ENCODE measurements around the gene OR2T12.
"Not testable (repeated sequence)": the region's sequence is repeated elsewhere in the genome, so short reads cannot be mapped to it uniquely, and the experiment has no call there.

OR2T12 gene

GRCh38 chr1:248303324-248303723 is at the start of gene OR2T12:
TSS of gene OR2T12 (minus strand) at chr1:248303424. CDS start at chr1:248295578, 7,846 bp downstream.
- Histone ChIP-seq H3K4me1 (no peaks in the 10 kb centered on the region), H4K20me1 (no peaks in the 10 kb centered on the region), H3K36me3 (no peaks in the 10 kb centered on the region), H3K27me3 (no peaks in the 10 kb centered on the region), H3K4me3 (no peak within 1 kb of the TSS), H3K27ac (no peak within 1 kb of the TSS), H3K4me2 (no peak within 1 kb of the TSS), H3K9me3 (no peaks in the 10 kb centered on the region; the same call in 1 of the 2 replicates), H3K9ac (no peak within 1 kb of the TSS)
- no peak for TF ChIP-seq Cebpa-rat (IDR thresholded peaks at IDR 0.05)

GRCh38 chr1:248348475-248348874 is 45.3 kb upstream of the OR2T12 start, which contains the start of gene OR14C36:
TSS of gene OR14C36 (plus strand) at chr1:248348775. CDS start at chr1:248348775, 0 bp downstream.
- Histone ChIP-seq H3K4me3 (no peak within 1 kb of the TSS), H3K9me3 (no peaks in the 10 kb centered on the region), H3K9ac (no peak within 1 kb of the TSS), H3K27me3 (no peaks in the 10 kb centered on the region), H4K20me1 (no peaks in the 10 kb centered on the region), H3K4me1 (peaks cover 5% of the 10 kb centered on the region; the same call in 1 of the 2 replicates), H3K4me2 (no peak within 1 kb of the TSS), H3K36me3 (no peaks in the 10 kb centered on the region), H3K27ac (no peak within 1 kb of the TSS)
- TF ChIP-seq Cebpa-rat (IDR thresholded peaks at IDR 0.05): no peak

GRCh38 chr1:248343451-248343850 is 40.2 kb upstream of the OR2T12 start:
- Histone ChIP-seq H3K4me3 (no peak overlapping the region), H3K9me3 (no peaks in the 10 kb centered on the region), H4K20me1 (no peaks in the 10 kb centered on the region), H3K4me2 (no peak overlapping the region), H3K36me3 (no peaks in the 10 kb centered on the region), H3K9ac (no peak overlapping the region), H3K27ac (no peak overlapping the region), H3K27me3 (no peaks in the 10 kb centered on the region), H3K4me1 (no peaks in the 10 kb centered on the region)
- no peak for TF ChIP-seq Cebpa-rat (IDR thresholded peaks at IDR 0.05)

GRCh38 chr1:248324468-248324867 is 21.2 kb upstream of the OR2T12 start, which contains the start of gene OR2M7:
TSS of gene OR2M7 (minus strand) at chr1:248324568. CDS start at chr1:248324568, 0 bp downstream.
- Histone ChIP-seq H3K9ac (no peak within 1 kb of the TSS), H3K9me3 (no peaks in the 10 kb centered on the region), H3K27ac (no peak within 1 kb of the TSS), H3K4me2 (no peak within 1 kb of the TSS), H3K4me3 (no peak within 1 kb of the TSS), H3K4me1 (no peaks in the 10 kb centered on the region), H3K36me3 (no peaks in the 10 kb centered on the region), H3K27me3 (no peaks in the 10 kb centered on the region), H4K20me1 (no peaks in the 10 kb centered on the region)
- no peak for TF ChIP-seq Cebpa-rat (IDR thresholded peaks at IDR 0.05)

GRCh38 chr1:248316796-248317195 is 13.6 kb upstream of the OR2T12 start:
- no peak for TF ChIP-seq Cebpa-rat (IDR thresholded peaks at IDR 0.05)
- H3K27ac ChIP-seq: no peak overlapping the region
- H3K36me3 ChIP-seq: no peaks in the 10 kb centered on the region
- peaks cover 33% of the 10 kb centered on the region for H3K9me3 ChIP-seq
- no peak overlapping the region for H3K4me2 ChIP-seq
- no peak overlapping the region for H3K4me3 ChIP-seq
- H3K27me3 ChIP-seq: no peaks in the 10 kb centered on the region
- H4K20me1 ChIP-seq: no peaks in the 10 kb centered on the region
- no peak overlapping the region for H3K9ac ChIP-seq
- no peaks in the 10 kb centered on the region for H3K4me1 ChIP-seq

- H3K36me3 ChIP-seq, H3K4me1 ChIP-seq, H3K27ac ChIP-seq, H3K4me2 ChIP-seq, H3K9ac ChIP-seq, H3K9me3 ChIP-seq, H3K27me3 ChIP-seq, H3K4me3 ChIP-seq, H4K20me1 ChIP-seq: not testable (repeated sequence)
Measured at GRCh38 chr1:248306740-248307139, 3.5 kb upstream of the OR2T12 start.

GRCh38 chr1:248306103-248306502 is 2.9 kb upstream of the OR2T12 start:
- Histone ChIP-seq H4K20me1 (no peaks in the 10 kb centered on the region), H3K9me3 (no peaks in the 10 kb centered on the region; the same call in 1 of the 2 replicates), H3K9ac (no peak overlapping the region), H3K36me3 (no peaks in the 10 kb centered on the region), H3K4me3 (no peak overlapping the region), H3K27me3 (no peaks in the 10 kb centered on the region), H3K4me2 (no peak overlapping the region), H3K4me1 (no peaks in the 10 kb centered on the region), H3K27ac (no peak overlapping the region)
- no peak for TF ChIP-seq Cebpa-rat (IDR thresholded peaks at IDR 0.05)

- not testable (repeated sequence) for H3K9me3 ChIP-seq, H3K4me2 ChIP-seq, H3K27ac ChIP-seq, H3K4me3 ChIP-seq, H3K36me3 ChIP-seq, H4K20me1 ChIP-seq, H3K27me3 ChIP-seq, H3K4me1 ChIP-seq, H3K9ac ChIP-seq
Measured at GRCh38 chr1:248305672-248306071, 2.4 kb upstream of the OR2T12 start.

GRCh38 chr1:248288391-248288790 is 14.8 kb downstream of the OR2T12 start:
- no peak overlapping the region for H3K9ac ChIP-seq
- H3K36me3 ChIP-seq: no peaks in the 10 kb centered on the region
- peaks cover 17% of the 10 kb centered on the region for H3K4me1 ChIP-seq
- H3K27me3 ChIP-seq: no peaks in the 10 kb centered on the region
- H3K4me2 ChIP-seq: peak overlapping the region; percentile 57
- H4K20me1 ChIP-seq: no peaks in the 10 kb centered on the region
- no peak overlapping the region for H3K4me3 ChIP-seq
- peak; percentile 49; the same call in 1 of the 2 replicates for TF ChIP-seq Cebpa-rat (IDR thresholded peaks at IDR 0.05)
- H3K9me3 ChIP-seq: peaks cover 15% of the 10 kb centered on the region
- H3K27ac ChIP-seq: peak overlapping the region; percentile 63

GRCh38 chr1:248277876-248278275 is 25.3 kb downstream of the OR2T12 start, which contains the start of gene OR2T33:
TSS of gene OR2T33 (minus strand) at chr1:248277976. CDS start at chr1:248273814, 4,162 bp downstream.
- Histone ChIP-seq H3K27me3 (no peaks in the 10 kb centered on the region), H3K27ac (no peak within 1 kb of the TSS), H3K36me3 (no peaks in the 10 kb centered on the region), H3K4me1 (peaks cover 18% of the 10 kb centered on the region), H3K4me3 (no peak within 1 kb of the TSS), H4K20me1 (no peaks in the 10 kb centered on the region), H3K9ac (no peak within 1 kb of the TSS), H3K9me3 (peaks cover 5% of the 10 kb centered on the region), H3K4me2 (no peak within 1 kb of the TSS)
- TF ChIP-seq Cebpa-rat (IDR thresholded peaks at IDR 0.05): no peak

- H3K9ac ChIP-seq, H4K20me1 ChIP-seq: not testable (repeated sequence)
Measured at GRCh38 chr1:248273225-248273624, 30.0 kb downstream of the OR2T12 start.

More at GRCh38 chr1:248273225-248273624, 30.0 kb downstream of the OR2T12 start:
- H3K4me1 ChIP-seq: peaks cover 18% of the 10 kb centered on the region
- not testable (repeated sequence) for H3K36me3 ChIP-seq, H3K9me3 ChIP-seq, H3K27ac ChIP-seq, H3K4me3 ChIP-seq, H3K4me2 ChIP-seq, H3K27me3 ChIP-seq
